Progenitor cell of endocrine pancreas (in vitro differentiated cells): Measurements from ENCODE around the gene BRME1. TPM values are rescaled to one million over a fixed set of nuclear protein-coding genes. Genes with fewer than 3 reads are reported as not detected.

ENCODE experiments used
- DNase-seq: peaks from one replicate; pipeline ENCODE4 v3.0.0; 2021; ENCODE audit warnings: low spot score; ENCODE audit not compliant: unreplicated experiment
- H3K27ac Mint-ChIP-seq: 2 replicates; pipeline ENCODE4 v1.8.0; 2021; ENCODE audit warnings: mild to moderate bottlenecking, moderate library complexity, mixed read lengths
- H3K27me3 Mint-ChIP-seq: 2 replicates; pipeline ENCODE4 v1.8.0; 2021; ENCODE audit warnings: mixed read lengths
- H3K36me3 Mint-ChIP-seq: 2 replicates; pipeline ENCODE4 v1.8.0; 2022; ENCODE audit warnings: mixed read lengths; ENCODE audit not compliant: insufficient read depth
- H3K4me1 Mint-ChIP-seq: 2 replicates; pipeline ENCODE4 v1.8.0; 2021; ENCODE audit warnings: low read depth, mixed read lengths
- H3K4me3 Mint-ChIP-seq: 2 replicates; pipeline ENCODE4 v1.8.0; 2021; ENCODE audit warnings: low read depth, mild to moderate bottlenecking, moderate library complexity, mixed read lengths
- H3K9me3 Mint-ChIP-seq: 2 replicates; pipeline ENCODE4 v1.8.0; 2021; ENCODE audit warnings: low read depth, mixed read lengths
- total RNA-seq: library from RNA; stranded (reverse); gene quantifications from 2 replicates; pipeline ENCODE4 v1.2.1, GENCODE V29; 2021
- TF ChIP-seq, protein P1 (sequence below): fragments of 200-600 bp; sonication (generic); IDR thresholded peaks from one replicate; pipeline ENCODE4 v1.5.0; 2021; ENCODE audit warnings: antibody characterized with exemption, mild to moderate bottlenecking; ENCODE audit not compliant: unreplicated experiment

BRME1 gene
- total RNA-seq, 1 donor from 2014 or later: 6.1 TPM

GRCh38 chr19:13930402-13930801, 24.5 kb upstream of the BRME1 start:
- DNase-seq: no peak
- TF ChIP-seq, protein P1, sequence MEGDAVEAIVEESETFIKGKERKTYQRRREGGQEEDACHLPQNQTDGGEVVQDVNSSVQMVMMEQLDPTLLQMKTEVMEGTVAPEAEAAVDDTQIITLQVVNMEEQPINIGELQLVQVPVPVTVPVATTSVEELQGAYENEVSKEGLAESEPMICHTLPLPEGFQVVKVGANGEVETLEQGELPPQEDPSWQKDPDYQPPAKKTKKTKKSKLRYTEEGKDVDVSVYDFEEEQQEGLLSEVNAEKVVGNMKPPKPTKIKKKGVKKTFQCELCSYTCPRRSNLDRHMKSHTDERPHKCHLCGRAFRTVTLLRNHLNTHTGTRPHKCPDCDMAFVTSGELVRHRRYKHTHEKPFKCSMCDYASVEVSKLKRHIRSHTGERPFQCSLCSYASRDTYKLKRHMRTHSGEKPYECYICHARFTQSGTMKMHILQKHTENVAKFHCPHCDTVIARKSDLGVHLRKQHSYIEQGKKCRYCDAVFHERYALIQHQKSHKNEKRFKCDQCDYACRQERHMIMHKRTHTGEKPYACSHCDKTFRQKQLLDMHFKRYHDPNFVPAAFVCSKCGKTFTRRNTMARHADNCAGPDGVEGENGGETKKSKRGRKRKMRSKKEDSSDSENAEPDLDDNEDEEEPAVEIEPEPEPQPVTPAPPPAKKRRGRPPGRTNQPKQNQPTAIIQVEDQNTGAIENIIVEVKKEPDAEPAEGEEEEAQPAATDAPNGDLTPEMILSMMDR: no peak
- Mint-ChIP-seq H3K27ac (no peak overlapping the region), H3K9me3 (no peaks in the 10 kb centered on the region), H3K36me3 (peaks cover 13% of the 10 kb centered on the region), H3K27me3 (peaks cover 11% of the 10 kb centered on the region), H3K4me1 (peaks cover 2% of the 10 kb centered on the region), H3K4me3 (no peak overlapping the region)

- Mint-ChIP-seq H3K4me1 (peaks cover 2% of the 10 kb centered on the region), H3K27me3 (peaks cover 11% of the 10 kb centered on the region), H3K27ac (no peak overlapping the region), H3K36me3 (peaks cover 17% of the 10 kb centered on the region), H3K4me3 (no peak overlapping the region), H3K9me3 (no peaks in the 10 kb centered on the region)
- DNase-seq: no peak
- TF ChIP-seq, protein P1: no peak
These were observed 24.0 kb upstream of the BRME1 start for GRCh38 chr19:13929956-13930355.

- TF ChIP-seq, protein P1: no peak
- Mint-ChIP-seq H3K27ac (no peak overlapping the region), H3K4me1 (peaks cover 2% of the 10 kb centered on the region), H3K4me3 (no peak overlapping the region), H3K27me3 (peaks cover 4% of the 10 kb centered on the region), H3K36me3 (peaks cover 20% of the 10 kb centered on the region), H3K9me3 (no peaks in the 10 kb centered on the region)
- DNase-seq: no peak
These were observed 23.4 kb upstream of the BRME1 start for GRCh38 chr19:13929340-13929739.

- no peaks in the 10 kb centered on the region for H3K9me3 Mint-ChIP-seq
- TF ChIP-seq, protein P1: no peak
These were observed 20.8 kb upstream of the BRME1 start for GRCh38 chr19:13926715-13927114.

DNA sequence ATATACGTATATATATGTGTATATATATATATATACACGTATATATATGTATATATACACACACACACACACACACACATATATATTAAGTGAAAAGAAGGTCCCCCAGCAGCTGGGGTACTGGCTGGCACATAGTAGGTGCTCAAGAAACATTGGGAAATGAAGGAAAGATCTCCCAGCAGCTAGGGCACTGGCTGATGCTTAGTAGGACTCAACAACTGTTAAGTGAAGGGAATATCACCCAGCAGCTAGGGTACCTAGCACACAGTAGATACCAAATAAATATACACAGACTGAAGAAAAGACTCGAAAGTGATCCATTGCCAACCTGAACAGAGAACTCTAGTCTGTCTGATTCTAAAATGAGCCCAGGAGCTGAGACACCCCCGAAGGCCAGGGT, 20.1 kb upstream of the BRME1 start:
- H3K9me3 Mint-ChIP-seq: no peaks in the 10 kb centered on the region
- TF ChIP-seq, protein P1: no peak
- no peaks in the 10 kb centered on the region for H3K27me3 Mint-ChIP-seq
- H3K36me3 Mint-ChIP-seq: peaks cover 35% of the 10 kb centered on the region
- no peak overlapping the region for H3K4me3 Mint-ChIP-seq
- DNase-seq: no peak
- no peak overlapping the region for H3K27ac Mint-ChIP-seq
- H3K4me1 Mint-ChIP-seq: no peaks in the 10 kb centered on the region

More at GRCh38 chr19:13926715-13927114, 20.8 kb upstream of the BRME1 start:
- Mint-ChIP-seq H3K4me1 (no peaks in the 10 kb centered on the region), H3K27me3 (no peaks in the 10 kb centered on the region), H3K4me3 (no peak overlapping the region), H3K36me3 (peaks cover 28% of the 10 kb centered on the region), H3K27ac (no peak overlapping the region)
- DNase-seq: no peak
